K562 treated with DMSO at 1 percent for 4 hours (cell line): ENCODE measurements around the gene NDUFS3. TPM values are rescaled to one million over a fixed set of nuclear protein-coding genes. Genes with fewer than 3 reads are reported as not detected.

Experiments used
- total RNA-seq: library from RNA; unstranded; fragments of 300-600 nt; gene quantifications from 2 replicates; pipeline ENCODE4 v1.2.3, GENCODE V29; 2022; ENCODE audit not compliant: insufficient read depth

The NDUFS3 gene
- total RNA-seq, result 165 and 180 TPM in 2 replicates

GRCh38 chr11:47578524-47579494 is at the start of gene NDUFS3, which contains the start of gene KBTBD4:
Gene NDUFS3, plus strand, starts transcription at chr11:47579074. Its CDS starts 18 bp downstream, at chr11:47579092.
Gene KBTBD4, minus strand, starts transcription at chr11:47578970. Its CDS starts 19 bp downstream, at chr11:47578951.

GRCh38 chr11:47552566-47553405 is 26.1 kb upstream of the NDUFS3 start, which contains the start of gene CELF1:
Gene CELF1, minus strand, starts transcription at chr11:47553132. Its CDS starts 53,609 bp downstream, at chr11:47499523.

GRCh38 chr11:47565340-47566148 is 13.3 kb upstream of the NDUFS3 start, which contains the start of gene PTPMT1:
Gene PTPMT1, plus strand, starts transcription at chr11:47565599. Its CDS starts 24 bp downstream, at chr11:47565623.

GRCh38 chr11:47586098-47586855 is 7.4 kb downstream of the NDUFS3 start, which contains the start of gene FAM180B:
Gene FAM180B, plus strand, starts transcription at chr11:47586678. Its CDS starts 91 bp downstream, at chr11:47586769.

GRCh38 chr11:47593934-47594855 is 15.3 kb downstream of the NDUFS3 start, which contains the start of gene C1QTNF4:
Gene C1QTNF4, minus strand, starts transcription at chr11:47594411. Its CDS starts 3,601 bp downstream, at chr11:47590810.

Other genes starting within 250 kb of the NDUFS3 start
- not detected in 2 replicates for gene MYBPC3, start 226.4 kb upstream of the NDUFS3 start, total RNA-seq
- gene SPI1, start 200.5 kb upstream of the NDUFS3 start, total RNA-seq, result 88.6 and 115 TPM in 2 replicates
- gene SLC39A13, start 170.5 kb upstream of the NDUFS3 start, total RNA-seq, result 19.1 and 32.3 TPM in 2 replicates
- gene PSMC3, start 152.6 kb upstream of the NDUFS3 start, total RNA-seq, result 226 and 257 TPM in 2 replicates
- gene RAPSN, start 129.9 kb upstream of the NDUFS3 start, total RNA-seq, result 0.86 TPM in 1 of 2 replicates, not detected in the other
- gene CELF1, start 25.9 kb upstream of the NDUFS3 start, total RNA-seq, result 20.6 and 28.5 TPM in 2 replicates
- gene PTPMT1, start 13.5 kb upstream of the NDUFS3 start, total RNA-seq, result 91.8 and 92.5 TPM in 2 replicates
- gene KBTBD4, start 104 bp upstream of the NDUFS3 start, total RNA-seq, result 7.0 and 9.6 TPM in 2 replicates
- gene FAM180B, start 7.6 kb downstream of the NDUFS3 start, total RNA-seq, result not detected in 2 replicates
- not detected in 2 replicates for gene C1QTNF4, start 15.3 kb downstream of the NDUFS3 start, total RNA-seq
- gene MTCH2, start 63.5 kb downstream of the NDUFS3 start, total RNA-seq, result 53.8 and 63.5 TPM in 2 replicates
- gene AGBL2, start 136.3 kb downstream of the NDUFS3 start, total RNA-seq, result 0.88 TPM in 1 of 2 replicates, not detected in the other
- gene FNBP4, start 188.3 kb downstream of the NDUFS3 start, total RNA-seq, result 43.1 and 45.9 TPM in 2 replicates